K562 (cell line): Measurements from ENCODE around the gene PNKD. TPM values are rescaled to one million over a fixed set of nuclear protein-coding genes. Genes with fewer than 3 reads are reported as not detected.
A peak's percentile ranks its signal among the peaks of the same experiment; 100 is the strongest.

Source experiments
- ATAC-seq: fragments of 200-7000 bp; cut with Tn5 transposase; 3 replicates; pipeline ENCODE4 v1.9.1; 2020; ENCODE audit warnings: moderate library complexity
- BruUV-seq: library from RNA; stranded (reverse); fragments of 400-500 nt; replicated peaks from 2 replicates; lab custom pipeline; 2021; lab: Mats Ljungman, UMichigan
- CTCF ChIA-PET: fragments of 300-600 bp; formaldehyde crosslinking; extraction: SDS; loops from one replicate; lab custom pipeline; 2021; ENCODE audit warnings: low intra/inter-chr PET ratio; lab: Yijun Ruan, JAX
- POLR2A ChIA-PET: fragments of 300-600, 350-650 bp; sonication (Branson Sonifier 250); formaldehyde crosslinking; extraction: SDS; loops from one replicate; lab custom pipeline; 2021; ENCODE audit warnings: antibody characterized with exemption, inconsistent platforms; lab: Yijun Ruan, JAX
- DNase-seq, 4 experiments: peaks; one replicate each; pipeline versions ENCODE4 v3.0.0 to v3.0.0-alpha.2; 2011 to 2018; ENCODE audit warnings: low spot score in 3 of 4, mixed read lengths in 3 of 4; ENCODE audit errors: extremely low read depth in 1 of 4
- FAIRE-seq: peaks from 2 replicates; lab custom pipeline; 2011; peaks lifted over from hg19 to GRCh38; lab: Jason Lieb, UNC
- H2AFZ ChIP-seq: 2 replicates; pipeline ENCODE4 v1.6.0; 2011; ENCODE audit warnings: low read depth, low read length, control low read depth, inconsistent platforms
- H3K27ac ChIP-seq: fragments of 200-600 bp; 3 replicates; pipeline ENCODE4 v1.8.0; 2011; ENCODE audit warnings: low read depth, mild to moderate bottlenecking, control low read depth, inconsistent platforms, low read length, moderate library complexity, mixed read lengths; ENCODE audit errors: extremely low read depth
- H3K27me3 ChIP-seq, 2 experiments: fragments of 300-600 bp in 1 of 2; 2 replicates in 1 of 2; 3 replicates in 1 of 2; pipeline versions ENCODE4 v1.6.0 to v1.8.0; 2011; ENCODE audit warnings: inconsistent platforms in 2 of 2, low read length in 2 of 2, mild to moderate bottlenecking in 1 of 2, mixed read lengths in 1 of 2, moderate library complexity in 1 of 2; ENCODE audit not compliant: control insufficient read depth in 2 of 2, insufficient read depth in 2 of 2
- H3K36me3 ChIP-seq: fragments of 300-600 bp; 3 replicates; pipeline ENCODE4 v1.8.0; 2011; ENCODE audit warnings: mild to moderate bottlenecking, low read length, inconsistent platforms; ENCODE audit not compliant: control insufficient read depth, insufficient read depth
- H3K4me1 ChIP-seq, 2 experiments: fragments of 200-600 bp in 1 of 2; replicated peaks in 1 of 2; 2 replicates in 1 of 2; 3 replicates in 1 of 2; pipeline versions ENCODE4 v1.5.1 to v1.8.0; 2011; ENCODE audit warnings: inconsistent platforms in 2 of 2, low read length in 2 of 2, mild to moderate bottlenecking in 1 of 2, mixed read lengths in 1 of 2, moderate library complexity in 1 of 2; ENCODE audit not compliant: control insufficient read depth in 2 of 2, insufficient read depth in 2 of 2
- H3K4me2 ChIP-seq: 2 replicates; pipeline ENCODE4 v1.6.1; 2011; ENCODE audit warnings: low read length, control low read depth, inconsistent platforms, mixed read lengths; ENCODE audit not compliant: insufficient read depth
- H3K4me3 ChIP-seq: fragments of 200-600 bp; sonication (generic), shearing (Covaris generic); 2 replicates; pipeline ENCODE4 v1.5.1; 2016; ENCODE audit warnings: control low read depth, inconsistent platforms
- H3K79me2 ChIP-seq: fragments of 200-600 bp; 3 replicates; pipeline ENCODE4 v1.8.0; 2011; ENCODE audit warnings: low read length, inconsistent platforms; ENCODE audit not compliant: control insufficient read depth, insufficient read depth
- H3K9ac ChIP-seq, 2 experiments: 2 replicates each; pipeline versions ENCODE4 v1.6.0 to v1.6.1; 2011; ENCODE audit warnings: low read depth in 2 of 2, low read length in 2 of 2, control low read depth in 1 of 2, inconsistent platforms in 1 of 2, mild to moderate bottlenecking in 1 of 2, mixed read lengths in 1 of 2; ENCODE audit not compliant: insufficient read depth in 1 of 2
- H3K9me1 ChIP-seq: one replicate; pipeline ENCODE4 v1.6.0; 2011; ENCODE audit warnings: inconsistent platforms, mild to moderate bottlenecking, low read length, moderate library complexity; ENCODE audit not compliant: control insufficient read depth, insufficient read depth
- H3K9me3 ChIP-seq: replicated peaks from 2 replicates; pipeline ENCODE4 v1.5.1; 2011; ENCODE audit warnings: low read depth, low read length, inconsistent platforms; ENCODE audit not compliant: control insufficient read depth, insufficient read depth
- H4K20me1 ChIP-seq: replicated peaks from 2 replicates; pipeline ENCODE4 v1.6.1; 2011; ENCODE audit warnings: low read length, inconsistent platforms, mixed read lengths; ENCODE audit not compliant: control insufficient read depth, insufficient read depth
- ESRRA ChIP-seq: fragments of 450-650 bp; IDR thresholded peaks from 2 replicates; pipeline ENCODE4 v1.6.1; 2014; ENCODE audit warnings: low read depth, mild to moderate bottlenecking, moderate library complexity, borderline replicate concordance
- GTF3C2 ChIP-seq: IDR thresholded peaks from 3 replicates; pipeline ENCODE4 v1.6.1; 2011; ENCODE audit warnings: borderline replicate concordance, mild to moderate bottlenecking, moderate library complexity; ENCODE audit not compliant: insufficient read length; ENCODE audit errors: extremely low read depth
- HES1 ChIP-seq: fragments of 450-650 bp; IDR thresholded peaks from 2 replicates; pipeline ENCODE4 v1.6.1; 2016; ENCODE audit warnings: low read depth, mild to moderate bottlenecking, moderate library complexity
- HIVEP1 ChIP-seq: fragments of 250-450 bp; sonication (Bioruptor Pico); IDR thresholded peaks from 2 replicates; pipeline ENCODE4 v1.4.0; 2020; ENCODE audit warnings: mild to moderate bottlenecking
- PRDM10 ChIP-seq: fragments of 450-650 bp; IDR thresholded peaks from 2 replicates; pipeline ENCODE4 v1.6.1; 2018; ENCODE audit not compliant: partially characterized antibody
- ZBTB34 ChIP-seq: fragments of 250-450 bp; sonication (Bioruptor Pico); IDR thresholded peaks from 2 replicates; pipeline ENCODE4 v1.8.0; 2021; ENCODE audit warnings: mild to moderate bottlenecking, moderate library complexity
- ZKSCAN8 ChIP-seq: fragments of 200-800 bp; sonication (Bioruptor generic); IDR thresholded peaks from 2 replicates; pipeline ENCODE4 v1.6.1; 2016; ENCODE audit warnings: missing genetic modification characterization, missing compliant biosample characterization
- ZNF165 ChIP-seq: fragments of 250-450 bp; sonication (Bioruptor Pico); IDR thresholded peaks from 2 replicates; pipeline ENCODE4 v1.4.0; 2020; ENCODE audit warnings: borderline replicate concordance
- WGBS: fragments of 100-300 bp; shearing (Covaris generic); methylation state at CpG from one replicate; pipeline ENCODE4 v1.1.6; 2016; ENCODE audit warnings: low coverage, mixed read lengths; ENCODE audit not compliant: insufficient coverage; ENCODE audit errors: missing lambda C conversion rate; 5-methylcytosine and 5-hydroxymethylcytosine counted together
- in situ Hi-C: fragments of 300-500 bp; cut with MboI; formaldehyde crosslinking; loops from 4 replicates; pipeline ENCODE4 v1.15.0; 2018; ENCODE audit warnings: inconsistent platforms, mixed read lengths
- intact Hi-C: fragments of 100-400 bp; cut with micrococcal nuclease; formaldehyde crosslinking; loops from 2 replicates; pipeline ENCODE4 v1.14.2; 2022
- polyA plus RNA-seq, 8 experiments: library from polyadenylated mRNA; depleted of rRNA in 4 of 8; stranded (reverse) in 5 of 8; unstranded in 3 of 8; fragments of >200 nt; fragmentation: Nextera tagmentation in 2 of 8; fragmentation: Illumina TruSeq in 1 of 8; extraction: Ambion mirVana in 2 of 8; extraction: Trizol in 1 of 8; gene quantifications; 2 replicates each; pipeline versions ENCODE4 v1.2.1 to v1.2.3, GENCODE V29; 2011 to 2014; ENCODE audit warnings: inconsistent platforms in 1 of 8, missing spikeins in 1 of 8
- total RNA-seq, 7 experiments: library from RNA; depleted of rRNA in 6 of 7; stranded (reverse); fragments of >200 nt in 6 of 7; fragmentation: Illumina TruSeq in 2 of 7; extraction: Trizol in 2 of 7; gene quantifications; 2 replicates each; pipeline versions ENCODE4 v1.2.1 to v1.2.3, GENCODE V29; 2011 to 2021; ENCODE audit warnings: low replicate concordance in 1 of 7

PNKD gene
- total and polyA plus RNA-seq, 9 of the 15 experiments (the other 6 are each of a cell fraction or from before 2014, with no cell fraction given) = 26.0 to 105 (median 60.1) TPM

- TF ChIP-seq GTF3C2 (no peak), HES1 (no peak)
- TF ChIP-seq, all 486 proteins: peak for 0
Observed at GRCh38 chr2:218325566-218326160, 55.3 kb downstream of the PNKD start (continued).

GRCh38 chr2:218326315-218326714 lies 56.0 kb downstream of the PNKD start:
- H3K9ac ChIP-seq = no peak overlapping the region; a peak in 1 of 4 replicates
- H3K9me3 ChIP-seq = no peaks in the 10 kb centered on the region
- H3K79me2 ChIP-seq = peaks cover 34% of the 10 kb centered on the region
- no peak overlapping the region for H3K4me2 ChIP-seq
- no peaks in the 10 kb centered on the region for H3K27me3 ChIP-seq
- no peak for FAIRE-seq
- ChIA-PET CTCF (no interaction called here), POLR2A (no interaction called here)
- H3K4me1 ChIP-seq = peaks cover 41 to 42% of the 10 kb centered on the region in 2 experiments
- no peak for ATAC-seq
- 55% methylated on average over 2 of the region's 2 CpGs for WGBS
- H3K27ac ChIP-seq = no peak overlapping the region
- no peaks in the 10 kb centered on the region for H4K20me1 ChIP-seq
- no TSS peak for BruUV-seq
- TF ChIP-seq ZKSCAN8 (CRISPR knock-in tag) (no peak), PRDM10 (no peak), ESRRA (peak; percentile 40; the same call in 1 of the 2 replicates), ZBTB34 (CRISPR knock-in tag) (no peak), ZNF165 (no peak), HIVEP1 (CRISPR knock-in tag) (no peak)
- H3K4me3 ChIP-seq = no peak overlapping the region
- no peak for DNase-seq
- in situ Hi-C loops = no loop called here
- H2AFZ ChIP-seq = no peak overlapping the region
- no peaks in the 10 kb centered on the region for H3K9me1 ChIP-seq
- intact Hi-C loops = no loop called here
- H3K36me3 ChIP-seq = 0 out of 3 replicates have a peak, but pooled peaks cover 2% of the 10 kb centered on the region
